Astrocyte (in vitro differentiated cells and primary cell): ENCODE results near the gene VWA8. TPM values are rescaled to one million over a fixed set of nuclear protein-coding genes. Genes with fewer than 3 reads are reported as not detected.

Experiments
- DNase-seq: peaks from one replicate; pipeline ENCODE4 v3.0.0-alpha.2; 2010; ENCODE audit warnings: low read depth
- FAIRE-seq: peaks from 2 replicates; lab custom pipeline; 2011; peaks lifted over from hg19 to GRCh38; lab: Jason Lieb, UNC
- H2AFZ ChIP-seq: 2 replicates; pipeline ENCODE4 v1.6.0; 2012; ENCODE audit warnings: low read depth, low read length, inconsistent platforms
- H3K27ac ChIP-seq: 2 replicates; pipeline ENCODE4 v1.5.1; 2011; ENCODE audit warnings: low read depth, low read length, inconsistent platforms
- H3K27me3 ChIP-seq: 2 replicates; pipeline ENCODE4 v1.6.0; 2011; ENCODE audit warnings: low read length, inconsistent platforms; ENCODE audit not compliant: insufficient read depth
- H3K36me3 ChIP-seq: 2 replicates; pipeline ENCODE4 v1.5.1; 2011; ENCODE audit warnings: low read length, inconsistent platforms; ENCODE audit not compliant: insufficient read depth
- H3K4me1 ChIP-seq: 2 replicates; pipeline ENCODE4 v1.5.1; 2011; ENCODE audit warnings: low read length, inconsistent platforms; ENCODE audit not compliant: insufficient read depth
- H3K4me2 ChIP-seq: 2 replicates; pipeline ENCODE4 v1.6.0; 2012; ENCODE audit warnings: low read length, inconsistent platforms
- H3K4me3 ChIP-seq: 2 replicates; pipeline ENCODE4 v1.5.1; 2011; ENCODE audit warnings: low read depth, mild to moderate bottlenecking, low read length, inconsistent platforms; ENCODE audit not compliant: insufficient read depth
- H3K79me2 ChIP-seq: 2 replicates; pipeline ENCODE4 v1.6.0; 2012; ENCODE audit warnings: mild to moderate bottlenecking, low read length, inconsistent platforms; ENCODE audit not compliant: insufficient read depth
- H3K9ac ChIP-seq: 2 replicates; pipeline ENCODE4 v1.6.0; 2012; ENCODE audit warnings: mild to moderate bottlenecking, low read length, inconsistent platforms
- H3K9me3 ChIP-seq: 2 replicates; pipeline ENCODE4 v1.5.1; 2012; ENCODE audit warnings: low read depth, mild to moderate bottlenecking, low read length, inconsistent platforms; ENCODE audit not compliant: insufficient read depth
- H4K20me1 ChIP-seq: 2 replicates; pipeline ENCODE4 v1.6.0; 2012; ENCODE audit warnings: low read length, inconsistent platforms; ENCODE audit not compliant: insufficient read depth
- H3K27ac Mint-ChIP-seq: one replicate; pipeline ENCODE4 v1.8.0; 2021; ENCODE audit warnings: mild to moderate bottlenecking, mixed read lengths; ENCODE audit not compliant: unreplicated experiment
- H3K27me3 Mint-ChIP-seq: one replicate; pipeline ENCODE4 v1.8.0; 2021; ENCODE audit warnings: low read depth, mixed read lengths; ENCODE audit not compliant: unreplicated experiment
- H3K36me3 Mint-ChIP-seq: one replicate; pipeline ENCODE4 v1.8.0; 2021; ENCODE audit warnings: low read depth, mixed read lengths; ENCODE audit not compliant: unreplicated experiment
- H3K4me1 Mint-ChIP-seq: one replicate; pipeline ENCODE4 v1.8.0; 2021; ENCODE audit warnings: low read depth, mixed read lengths; ENCODE audit not compliant: unreplicated experiment
- H3K4me3 Mint-ChIP-seq: one replicate; pipeline ENCODE4 v1.8.0; 2021; ENCODE audit warnings: mild to moderate bottlenecking, moderate library complexity, mixed read lengths; ENCODE audit not compliant: unreplicated experiment
- H3K9me3 Mint-ChIP-seq: one replicate; pipeline ENCODE4 v1.8.0; 2021; ENCODE audit warnings: mild to moderate bottlenecking, mixed read lengths; ENCODE audit not compliant: unreplicated experiment
- CTCF ChIP-seq: IDR thresholded peaks from 2 replicates; pipeline ENCODE4 v1.5.1; 2011; ENCODE audit warnings: low read depth, mild to moderate bottlenecking, inconsistent platforms, low read length, moderate library complexity; ENCODE audit not compliant: insufficient read depth
- EZH2 ChIP-seq: IDR thresholded peaks from 2 replicates; pipeline ENCODE4 v1.6.1; 2012; ENCODE audit warnings: mild to moderate bottlenecking, low read length, inconsistent platforms; ENCODE audit not compliant: insufficient read depth
- total RNA-seq: library from RNA; stranded (reverse); gene quantifications from 2 replicates; pipeline ENCODE4 v1.2.1, GENCODE V29; 2021

Gene VWA8
- total RNA-seq, 1 donor from 2014 or later: 15.6 TPM

- Histone ChIP-seq H3K36me3 (peaks cover under 1% of the 10 kb centered on the region), H3K4me2 (peak overlapping the region; percentile 14), H3K4me3 (no peak overlapping the region), H3K4me1 (peaks cover 7% of the 10 kb centered on the region), H2AFZ (no peak overlapping the region), H3K9ac (no peak overlapping the region), H3K27me3 (no peaks in the 10 kb centered on the region), H3K9me3 (no peaks in the 10 kb centered on the region), H3K27ac (peak overlapping the region; percentile 16), H3K79me2 (no peaks in the 10 kb centered on the region), H4K20me1 (no peaks in the 10 kb centered on the region)
- Mint-ChIP-seq H3K36me3 (peaks cover 14% of the 10 kb centered on the region), H3K9me3 (peaks cover 10% of the 10 kb centered on the region), H3K27me3 (no peaks in the 10 kb centered on the region), H3K4me1 (peaks cover 7% of the 10 kb centered on the region), H3K4me3 (no peak overlapping the region), H3K27ac (no peak overlapping the region)
- DNase-seq (peak; percentile 59), FAIRE-seq (no peak)
- no peak for TF ChIP-seq EZH2
- no peak for TF ChIP-seq CTCF
These were observed 147.5 kb downstream of the VWA8 start for GRCh38 chr13:41813426-41813825.

GRCh38 chr13:41812851-41813250 is 148.1 kb downstream of the VWA8 start:
- TF ChIP-seq EZH2: no peak
- no peak for TF ChIP-seq CTCF
- FAIRE-seq (peak; percentile 5), DNase-seq (no peak)
- Histone ChIP-seq H3K27ac (peak overlapping the region; percentile 16), H4K20me1 (no peaks in the 10 kb centered on the region), H3K27me3 (no peaks in the 10 kb centered on the region), H3K79me2 (no peaks in the 10 kb centered on the region), H3K9me3 (no peaks in the 10 kb centered on the region), H3K4me3 (no peak overlapping the region), H3K9ac (no peak overlapping the region), H3K4me2 (no peak overlapping the region), H2AFZ (no peak overlapping the region), H3K36me3 (no peaks in the 10 kb centered on the region), H3K4me1 (peaks cover 7% of the 10 kb centered on the region)
- no peaks in the 10 kb centered on the region for H3K27me3 Mint-ChIP-seq
- peaks cover 10% of the 10 kb centered on the region for H3K9me3 Mint-ChIP-seq
- H3K4me1 Mint-ChIP-seq: peaks cover 7% of the 10 kb centered on the region
- no peak overlapping the region for H3K4me3 Mint-ChIP-seq
- peak overlapping the region; percentile 64 for H3K27ac Mint-ChIP-seq
- H3K36me3 Mint-ChIP-seq: peaks cover 15% of the 10 kb centered on the region

GRCh38 chr13:41812237-41812636 is 148.7 kb downstream of the VWA8 start:
- H3K79me2 ChIP-seq: no peaks in the 10 kb centered on the region
- no peaks in the 10 kb centered on the region for H4K20me1 ChIP-seq
- H3K36me3 ChIP-seq: no peaks in the 10 kb centered on the region
- H3K27me3 ChIP-seq: no peaks in the 10 kb centered on the region
- no peaks in the 10 kb centered on the region for H3K9me3 ChIP-seq
- no peak for DNase-seq
- no peak overlapping the region for H3K4me3 Mint-ChIP-seq
- no peak for FAIRE-seq
- H3K4me2 ChIP-seq: no peak overlapping the region
- no peaks in the 10 kb centered on the region for H3K27me3 Mint-ChIP-seq
- peaks cover 10% of the 10 kb centered on the region for H3K9me3 Mint-ChIP-seq
- peaks cover 19% of the 10 kb centered on the region for H3K36me3 Mint-ChIP-seq
- no peak overlapping the region for H2AFZ ChIP-seq
- no peak overlapping the region for H3K27ac ChIP-seq
- peaks cover 7% of the 10 kb centered on the region for H3K4me1 ChIP-seq
- peaks cover 7% of the 10 kb centered on the region for H3K4me1 Mint-ChIP-seq
- TF ChIP-seq EZH2: no peak
- no peak for TF ChIP-seq CTCF
- no peak overlapping the region for H3K4me3 ChIP-seq
- no peak overlapping the region for H3K9ac ChIP-seq
- no peak overlapping the region for H3K27ac Mint-ChIP-seq
